HG02763 (cell line): ENCODE results near the gene SNRNP200.
"Not testable (repeated sequence)": the region's sequence is repeated elsewhere in the genome, so short reads cannot be mapped to it uniquely, and the experiment has no call there.

Experiments
- ATAC-seq: cut with Tn5 transposase; IDR thresholded peaks from one replicate; pipeline ENCODE4 v1.9.1; 2021; ENCODE audit warnings: mild to moderate bottlenecking, moderate library complexity; ENCODE audit not compliant: unreplicated experiment

Gene SNRNP200

DNA sequence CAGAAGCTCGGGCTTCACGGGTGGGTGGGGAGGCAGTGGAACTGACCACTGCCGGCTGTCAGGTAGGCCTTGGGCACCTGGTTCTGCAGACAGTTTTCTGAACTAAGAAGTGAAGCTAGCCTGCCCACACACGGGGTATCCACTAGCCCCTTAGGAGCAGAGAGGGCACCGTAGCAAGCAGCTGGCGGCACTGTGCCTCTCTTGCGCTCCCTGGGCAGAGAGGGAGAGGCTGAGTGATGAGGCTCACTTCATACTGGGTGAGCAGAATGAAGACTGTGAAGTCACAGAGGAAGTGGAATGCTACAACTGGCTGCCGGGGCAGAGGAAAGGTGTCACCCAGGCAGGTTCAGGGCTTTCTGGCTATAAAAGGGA lies 20.5 kb upstream of the SNRNP200 start:
- ATAC-seq, result no peak

DNA sequence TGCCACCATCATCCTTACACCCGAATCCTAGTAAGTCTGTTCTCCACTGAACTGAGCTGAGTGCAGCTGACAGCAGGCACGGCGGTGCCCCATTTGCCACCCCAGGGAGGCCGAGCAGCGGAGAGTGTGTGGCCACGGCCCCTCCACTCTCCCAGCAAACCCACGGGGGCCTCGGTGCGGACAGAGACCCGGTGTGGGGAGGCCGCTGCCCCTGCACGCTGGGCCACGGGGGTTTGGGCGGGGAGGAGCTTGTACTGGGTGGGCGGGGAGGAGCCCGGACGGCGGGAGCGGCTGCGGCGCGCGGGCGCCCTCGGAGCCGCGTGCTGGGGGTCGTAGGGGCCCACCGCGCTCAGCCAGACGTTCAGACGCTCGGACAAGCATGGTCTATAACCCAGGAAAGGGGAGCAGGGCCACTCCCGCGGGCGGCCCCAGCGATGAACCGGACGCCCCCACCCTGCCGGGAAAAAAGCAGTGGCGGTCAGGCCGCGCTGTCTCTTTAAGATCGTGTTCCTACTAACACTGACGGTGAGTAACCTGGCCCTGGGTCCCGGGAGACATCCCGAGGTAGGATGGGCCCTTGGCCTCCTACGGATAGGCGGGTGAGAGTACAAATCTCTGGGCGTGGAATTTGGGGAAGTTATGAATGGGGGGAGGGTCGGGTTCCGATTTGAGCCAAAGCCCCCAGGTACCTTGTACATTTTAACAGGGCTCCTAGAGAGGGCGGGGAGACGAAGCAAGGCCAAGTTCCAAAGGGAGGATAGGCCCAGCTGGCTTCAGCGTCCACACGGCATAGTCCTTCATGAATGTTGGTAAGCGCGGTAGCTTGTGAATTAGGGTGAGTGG lies 19.9 kb upstream of the SNRNP200 start, which contains the start of gene ITPRIPL1:
TSS of gene ITPRIPL1 (plus strand) at position 277 of the 843 bp plus-strand sequence. CDS start at position 800, 523 bp downstream.
- ATAC-seq, result no peak

DNA sequence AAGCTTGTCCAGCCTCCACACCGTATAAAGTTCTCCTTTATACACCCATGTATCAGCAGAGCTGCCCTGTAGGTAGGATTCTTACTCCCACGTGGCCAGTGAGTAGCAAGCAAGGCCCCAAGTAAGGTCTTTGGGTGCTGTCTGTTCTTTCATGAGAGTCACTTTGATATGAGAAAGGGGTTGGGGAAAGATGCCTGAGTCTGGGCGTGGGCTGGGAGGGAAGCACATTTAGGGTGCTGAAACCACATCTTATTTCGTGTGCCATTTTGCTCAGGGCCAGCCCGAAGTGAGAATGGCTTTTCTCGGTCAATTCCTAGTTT lies 19.3 kb upstream of the SNRNP200 start:
- no peak for ATAC-seq

DNA sequence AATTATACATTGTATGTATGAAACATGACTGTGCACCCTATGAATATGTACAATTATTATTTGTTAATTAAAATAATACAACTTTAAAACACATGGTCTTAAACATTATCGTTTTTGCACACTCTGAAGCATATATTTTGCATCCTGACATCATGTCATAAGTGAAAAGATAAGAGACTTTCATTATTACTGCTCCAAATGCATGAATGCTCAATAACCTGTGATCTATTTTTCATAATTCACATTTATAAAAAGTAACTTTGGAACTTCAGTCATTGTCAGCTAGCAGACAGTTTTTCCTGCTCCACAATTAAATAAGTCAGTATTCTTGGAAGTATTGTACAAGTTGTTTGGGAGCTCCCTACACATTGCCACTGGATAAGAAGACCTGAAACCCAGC lies 18.5 kb upstream of the SNRNP200 start:
- ATAC-seq, result no peak

DNA sequence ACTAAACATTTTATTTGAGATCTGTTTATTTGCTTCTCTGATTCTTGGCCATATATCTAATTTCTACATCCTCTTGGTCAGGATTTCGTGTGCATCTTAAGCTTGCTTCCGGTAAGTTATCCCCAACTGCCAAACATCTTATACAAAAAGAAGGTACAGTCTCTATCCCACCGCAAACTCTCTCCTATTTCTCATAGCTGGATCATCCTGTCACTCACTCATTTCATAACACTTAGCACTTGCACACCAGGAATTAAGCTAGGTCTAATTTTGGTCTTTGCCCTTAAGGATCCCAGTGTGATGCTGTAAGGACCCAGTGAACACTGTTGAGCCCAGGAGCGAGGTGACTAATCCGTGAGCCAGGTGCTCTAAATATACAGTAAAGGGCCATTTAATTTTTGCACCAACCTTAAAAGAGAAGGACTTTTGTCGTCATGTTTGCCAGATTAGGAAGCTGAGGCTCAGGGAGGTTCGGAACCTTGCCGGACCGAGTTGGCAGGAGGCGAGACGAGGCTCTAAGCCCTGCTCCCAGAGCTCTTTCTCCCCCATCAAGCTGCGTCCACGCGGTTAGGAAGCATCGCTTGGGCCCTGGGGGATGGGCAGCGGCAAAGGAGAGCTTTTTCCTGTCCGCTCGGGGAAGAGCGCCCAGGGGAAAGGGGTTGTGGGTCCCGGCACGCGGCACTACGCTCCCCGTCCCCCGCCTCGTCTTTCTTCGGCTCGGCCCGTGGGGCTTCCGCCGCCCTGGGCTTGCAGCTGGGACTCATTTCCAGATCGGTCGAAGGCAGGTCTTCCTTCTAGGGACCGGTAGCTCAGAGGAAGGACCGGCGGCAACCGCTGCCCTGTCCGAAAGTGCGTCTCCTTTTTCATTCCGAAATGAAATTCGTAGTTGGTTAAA lies 15.6 kb upstream of the SNRNP200 start:
- peak; percentile 27 for ATAC-seq

DNA sequence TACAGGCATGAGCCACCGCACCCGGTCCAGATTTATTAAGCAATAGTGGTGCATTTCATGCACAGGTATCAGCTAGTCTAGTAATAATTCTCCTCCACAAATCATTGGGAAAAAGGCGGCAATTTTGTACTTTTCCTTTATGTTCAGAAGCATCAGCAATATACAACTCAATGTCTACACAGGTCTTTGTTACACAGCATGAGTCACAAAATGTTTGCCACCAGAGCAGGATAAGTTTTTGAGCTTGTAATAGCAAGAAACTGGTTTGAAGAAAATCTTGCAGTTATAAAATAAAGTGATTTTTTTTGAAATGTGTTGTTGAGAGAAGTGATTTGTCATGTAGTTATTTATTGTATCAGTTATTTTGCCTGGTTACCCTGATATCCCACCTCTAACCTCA lies 15.0 kb upstream of the SNRNP200 start:
- no peak for ATAC-seq

DNA sequence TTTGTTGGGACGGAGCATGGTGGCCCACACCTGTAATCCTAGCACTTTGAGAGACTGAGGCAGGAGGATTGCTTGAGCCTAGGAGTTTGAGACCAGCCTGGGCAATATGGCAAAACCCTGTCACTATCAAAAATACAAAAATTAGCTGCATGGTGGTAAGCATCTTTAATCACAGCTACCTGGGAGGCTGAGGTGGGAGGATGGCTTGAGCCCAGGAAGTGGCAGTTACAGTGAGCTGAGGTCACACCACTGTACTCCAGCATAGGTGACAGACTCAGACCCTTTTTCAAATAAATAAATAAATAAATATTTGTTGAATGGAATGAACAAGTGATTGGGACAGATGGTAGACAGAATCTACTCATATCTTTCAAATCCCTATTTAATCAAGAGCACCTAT lies 14.1 kb upstream of the SNRNP200 start:
- ATAC-seq, result no peak

DNA sequence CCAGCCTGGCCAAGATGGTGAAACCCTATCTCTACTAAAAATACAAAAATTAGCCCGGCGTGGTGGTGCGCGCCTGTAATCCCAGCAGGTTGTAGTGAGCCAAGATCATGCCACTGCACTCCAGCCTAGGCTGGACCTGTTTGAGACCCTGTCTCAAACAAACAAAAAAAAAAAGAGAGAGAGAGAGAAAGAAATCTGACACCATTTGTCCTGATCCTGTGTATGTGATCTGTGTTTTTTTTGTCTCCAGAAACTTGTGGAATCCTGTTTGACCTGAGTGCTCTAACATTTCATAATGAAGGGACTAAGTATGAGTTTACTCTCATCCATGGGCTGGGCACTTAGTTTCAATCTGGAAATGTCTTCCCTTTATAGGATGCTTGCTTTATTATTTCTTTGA lies 13.4 kb upstream of the SNRNP200 start:
- ATAC-seq, result no peak

DNA sequence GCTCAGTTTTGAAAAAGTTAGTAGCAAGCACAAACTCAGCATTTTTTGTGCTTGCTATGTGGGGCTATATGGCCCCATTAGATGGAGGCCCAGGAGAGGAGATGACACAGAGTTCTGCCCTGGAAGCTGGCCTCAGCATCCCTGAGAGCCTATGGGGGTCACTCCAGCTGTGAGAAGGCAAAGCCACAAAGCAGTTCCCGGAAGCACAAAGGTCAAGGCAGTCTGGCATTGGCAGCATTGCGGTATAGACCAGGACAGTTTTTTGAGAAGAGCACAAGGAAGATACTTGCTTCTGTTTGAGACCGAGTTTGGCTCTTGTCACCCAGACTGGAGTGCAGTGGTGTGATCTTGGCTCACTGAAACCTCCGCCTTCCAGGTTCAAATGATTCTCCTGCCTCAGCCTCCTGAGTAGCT lies 12.2 kb upstream of the SNRNP200 start:
- ATAC-seq, result no peak

DNA sequence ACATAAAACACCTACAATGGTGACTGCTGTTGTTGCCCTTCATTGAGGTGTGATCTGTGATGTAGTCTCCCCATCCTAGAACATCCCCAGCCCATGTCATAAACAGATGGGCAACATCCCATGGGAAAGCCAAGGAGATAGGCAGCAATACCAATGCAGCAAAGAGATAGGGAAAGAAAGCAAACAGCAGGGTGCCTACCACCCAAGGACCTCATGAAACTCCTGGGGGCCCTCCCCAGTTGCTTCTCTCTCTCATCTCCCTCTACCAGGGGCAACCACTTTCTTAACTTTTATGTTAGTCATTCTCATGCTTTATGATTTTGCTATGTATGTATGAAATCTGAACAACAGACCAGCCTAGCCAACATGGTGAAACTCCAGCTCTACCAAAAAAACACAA lies 11.7 kb upstream of the SNRNP200 start:
- ATAC-seq, result no peak

DNA sequence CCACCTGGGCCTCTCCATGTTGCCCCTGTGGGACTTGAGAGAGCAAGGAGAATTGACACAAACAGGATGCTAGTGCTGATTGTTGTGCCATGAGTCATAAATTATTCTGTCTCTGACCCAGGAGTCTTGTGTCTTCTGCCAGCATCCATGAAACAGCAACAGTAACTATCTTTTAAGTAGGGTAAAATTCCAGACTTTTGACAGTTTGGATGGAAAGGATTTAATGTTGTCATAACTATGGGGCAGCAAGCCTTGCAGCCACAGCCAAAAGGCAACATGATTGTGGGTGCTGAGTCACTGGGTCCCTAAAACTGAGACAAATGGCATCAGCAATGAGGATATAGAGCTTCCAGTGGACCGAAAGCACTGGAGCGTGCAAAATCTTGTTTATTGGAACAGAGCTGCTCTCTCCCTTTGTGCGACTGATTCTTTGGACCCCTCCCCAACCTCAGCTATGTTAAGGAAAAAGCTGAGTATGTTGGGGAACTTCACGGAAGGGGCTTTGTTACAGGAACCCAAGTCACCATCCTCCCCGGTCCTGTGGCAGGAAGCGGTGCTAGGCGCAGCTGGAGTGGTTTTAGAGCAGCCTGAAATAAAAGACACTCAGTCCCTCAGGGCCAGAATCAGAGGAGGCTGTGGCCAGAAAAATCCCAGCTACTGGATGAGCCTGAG lies 10.2 kb upstream of the SNRNP200 start:
- no peak for ATAC-seq

DNA sequence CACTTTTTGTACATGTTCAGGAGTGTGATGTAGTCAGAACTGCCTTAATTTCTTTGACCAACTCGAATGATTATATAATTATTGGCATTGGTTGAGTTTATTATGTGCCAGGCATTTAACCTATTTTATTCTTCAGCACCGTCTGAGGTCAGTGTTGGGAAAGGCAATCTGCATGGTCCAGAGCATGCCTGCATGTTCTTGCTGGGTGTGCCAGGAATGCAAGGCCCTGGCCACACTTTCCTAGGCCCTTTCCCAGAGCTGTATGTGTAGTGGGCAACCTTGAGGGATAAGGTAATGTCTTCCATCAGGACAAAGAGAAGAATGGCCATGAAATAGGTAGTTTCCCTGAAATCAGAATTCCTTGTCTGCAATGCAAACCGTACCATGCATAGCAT lies 9.7 kb upstream of the SNRNP200 start:
- no peak for ATAC-seq

DNA sequence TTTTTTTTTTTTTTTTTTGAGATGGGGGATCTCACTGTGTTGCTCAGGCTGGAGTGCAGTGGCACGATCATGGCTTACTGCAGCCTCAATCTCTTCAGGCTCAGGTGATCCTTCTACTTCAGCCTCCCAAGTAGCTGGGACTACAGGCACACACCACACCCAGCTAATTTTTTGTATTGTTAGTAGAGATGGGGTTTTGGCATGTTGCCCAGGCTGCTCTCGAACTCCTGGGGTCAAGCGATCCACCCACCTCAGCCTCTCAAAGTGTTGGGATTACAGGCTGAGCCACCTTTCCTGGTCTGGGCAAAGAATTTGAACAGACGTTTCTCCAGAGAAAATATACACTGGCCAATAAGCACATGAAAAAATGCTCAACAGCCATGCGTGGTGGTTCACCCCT lies 2.9 kb upstream of the SNRNP200 start:
- ATAC-seq, result no peak

DNA sequence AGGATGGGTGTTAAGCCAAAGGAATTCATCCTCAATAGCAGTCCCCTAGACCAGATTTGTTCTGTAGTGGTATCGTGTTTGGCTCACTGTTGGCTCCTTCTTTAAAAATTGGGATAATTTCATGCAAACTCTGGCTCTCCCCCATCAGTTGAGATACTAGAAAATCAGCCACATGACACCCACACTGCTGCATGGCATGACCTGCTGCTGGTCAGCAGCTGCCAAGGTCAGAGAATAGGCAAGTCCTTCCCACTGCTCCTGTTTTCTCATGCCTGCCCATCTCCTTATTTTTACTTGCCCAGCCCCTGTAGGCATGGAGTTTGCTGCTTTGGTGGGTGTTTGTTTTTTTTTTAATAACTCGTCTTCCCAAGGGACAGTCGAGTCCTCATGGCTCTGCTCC lies 1.0 kb upstream of the SNRNP200 start:
- ATAC-seq, result no peak

DNA sequence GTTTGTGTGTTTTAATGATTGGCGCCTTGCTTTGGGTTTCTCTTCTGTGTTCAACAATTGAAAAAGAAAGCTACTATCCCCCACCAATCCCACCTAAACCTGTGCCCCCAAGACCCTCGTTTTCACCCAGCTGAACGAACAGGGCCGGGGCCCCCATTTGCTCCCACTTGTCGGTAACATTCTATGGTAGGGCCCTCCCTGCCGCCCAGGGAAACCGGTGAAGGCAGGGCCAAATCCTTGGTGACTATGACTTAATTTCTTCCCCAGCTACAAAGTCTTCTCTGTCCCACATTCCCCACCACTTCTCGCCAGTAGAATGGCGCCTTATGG lies 598 bp upstream of the SNRNP200 start:
- no peak for ATAC-seq

DNA sequence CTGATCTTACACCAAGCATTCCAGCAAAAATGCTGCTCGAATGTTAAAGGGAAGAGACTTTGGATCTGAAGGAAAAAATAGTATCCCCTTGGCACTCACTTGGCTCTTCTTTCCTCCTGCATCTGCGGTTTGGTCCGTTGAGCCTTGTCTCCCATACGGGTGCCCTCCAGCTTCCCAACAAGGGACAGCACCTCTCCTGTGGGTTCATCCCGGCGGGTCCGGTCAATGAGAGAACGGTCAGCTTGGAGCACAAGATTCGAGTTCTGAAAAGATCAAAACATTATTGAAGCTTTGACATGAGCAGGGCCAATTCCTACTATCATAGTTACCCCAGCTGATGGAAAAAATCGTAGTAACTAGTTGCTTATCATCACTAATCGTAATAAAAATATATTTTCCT lies 740 bp downstream of the SNRNP200 start:
- no peak for ATAC-seq

DNA sequence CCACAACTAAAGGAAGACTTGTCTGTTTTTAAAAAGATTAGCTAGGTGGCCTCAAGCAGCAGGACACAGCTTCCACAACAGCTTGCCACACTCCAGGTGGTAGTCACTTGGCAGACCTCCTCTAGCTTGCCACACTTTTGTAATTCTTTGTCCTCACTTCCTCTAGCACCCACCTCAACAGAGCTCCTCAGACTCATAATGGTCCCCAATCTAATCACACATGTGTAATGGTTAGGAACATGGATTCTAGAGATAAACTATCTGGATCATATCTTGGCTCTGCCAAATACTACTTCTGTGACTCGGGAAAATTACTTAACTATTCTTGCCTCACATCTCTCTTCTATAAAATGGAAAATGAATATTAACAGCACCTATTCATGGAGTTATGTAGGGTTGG lies 3.5 kb downstream of the SNRNP200 start:
- ATAC-seq, result no peak

DNA sequence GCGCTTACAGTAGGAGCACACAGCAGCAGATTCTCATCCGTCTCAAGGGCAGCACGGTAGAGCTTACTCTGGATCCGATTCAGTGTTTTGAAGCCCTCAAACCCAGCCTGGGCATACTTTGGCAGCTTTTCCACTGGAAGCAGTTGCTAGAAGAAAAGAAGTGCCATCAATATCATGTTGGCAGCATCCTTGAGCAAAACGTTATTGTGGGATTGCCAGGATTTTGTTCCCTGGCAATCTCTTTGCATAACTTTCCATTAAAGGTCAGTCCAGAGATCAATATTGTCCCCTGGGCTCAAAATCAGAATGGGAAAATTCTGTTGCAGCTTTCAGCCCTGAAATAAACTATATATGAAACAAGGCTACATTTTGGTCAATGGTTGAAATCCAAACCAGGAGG lies 8.4 kb downstream of the SNRNP200 start:
- no peak for ATAC-seq

DNA sequence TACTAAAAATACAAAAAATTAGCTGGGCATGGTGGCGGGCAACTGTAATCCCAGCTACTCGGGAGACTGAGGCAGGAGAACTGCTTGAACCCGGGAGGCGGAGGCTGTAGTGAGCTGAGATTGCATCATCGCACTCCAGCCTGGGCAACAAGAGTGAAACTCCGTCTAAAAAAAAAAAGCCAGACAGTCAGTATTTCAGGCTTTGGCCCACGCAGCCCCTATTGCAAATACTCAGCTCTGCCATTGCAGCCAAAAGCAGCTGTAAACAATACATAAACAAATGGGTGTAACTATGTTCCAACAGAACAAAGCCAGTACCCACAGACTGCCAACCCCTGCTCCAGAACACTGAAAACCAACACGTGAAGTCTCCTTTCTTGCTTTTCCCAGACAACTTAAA lies 11.1 kb downstream of the SNRNP200 start:
- not testable (repeated sequence) for ATAC-seq

DNA sequence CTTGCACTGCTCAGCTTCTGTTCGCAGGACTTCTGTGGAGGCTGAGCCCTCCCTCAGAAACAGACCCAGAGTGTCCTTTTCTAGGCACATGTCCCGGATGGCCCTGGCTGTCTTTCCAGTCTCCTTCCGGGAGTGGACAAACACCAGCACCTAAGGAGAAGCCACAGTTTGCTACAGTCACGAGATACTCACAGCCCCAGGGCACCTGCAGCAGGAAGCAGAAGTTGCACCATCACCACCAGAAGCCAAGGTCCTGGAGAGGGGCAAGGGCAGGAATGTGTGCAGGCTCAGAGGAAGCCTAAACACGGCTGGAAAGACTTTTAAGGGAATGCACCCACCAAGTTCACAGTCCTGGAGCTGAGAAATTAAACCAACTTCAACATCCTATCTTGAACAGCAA lies 13.6 kb downstream of the SNRNP200 start:
- no peak for ATAC-seq

DNA sequence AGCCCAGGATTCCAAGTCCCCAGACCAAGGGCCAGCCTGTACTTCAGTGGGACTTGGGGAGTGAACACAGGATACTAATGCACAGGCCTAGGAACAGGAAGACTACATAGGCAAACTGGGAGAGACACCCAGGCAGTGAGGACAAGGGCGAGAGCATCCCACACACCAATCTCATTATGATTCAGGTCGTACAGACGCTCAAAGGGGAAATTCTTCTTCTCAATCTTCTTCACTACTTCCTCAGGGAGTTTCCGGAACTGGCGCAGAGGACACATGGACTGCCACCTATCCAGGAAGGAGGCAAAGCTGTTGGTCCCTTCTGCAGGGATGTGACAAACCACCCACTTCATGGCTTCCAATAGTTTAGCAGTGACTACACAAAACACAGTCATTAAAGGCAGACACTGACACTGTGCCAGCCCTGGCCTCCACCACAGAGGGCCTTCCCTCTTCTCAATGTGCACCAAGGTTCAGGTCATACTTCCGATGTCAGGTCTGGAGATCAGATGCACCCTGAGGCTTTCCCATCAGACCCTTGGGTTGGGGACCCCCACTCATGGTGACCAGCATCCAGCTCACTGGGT lies 18.0 kb downstream of the SNRNP200 start:
- no peak for ATAC-seq
